Colonic mucosa (tissue), 4 donors: Measurements from ENCODE around the gene CASTOR1. TPM values are rescaled to one million over a fixed set of nuclear protein-coding genes. Genes with fewer than 3 reads are reported as not detected.

Experiments used
- DNase-seq: peaks from one replicate; pipeline ENCODE4 v3.0.0-alpha.2; 2020
- H3K27ac ChIP-seq: fragments of 200-600 bp; one replicate; pipeline ENCODE4 v1.8.0; 2021
- H3K27me3 ChIP-seq: fragments of 200-600 bp; one replicate; pipeline ENCODE4 v1.8.0; 2021
- H3K36me3 ChIP-seq: fragments of 200-600 bp; one replicate; pipeline ENCODE4 v1.8.0; 2021
- H3K4me1 ChIP-seq: fragments of 200-600 bp; one replicate; pipeline ENCODE4 v1.8.0; 2021; ENCODE audit warnings: mild to moderate bottlenecking
- H3K4me3 ChIP-seq: fragments of 200-600 bp; one replicate; pipeline ENCODE4 v1.8.0; 2021
- H3K9ac ChIP-seq, 2 donors: one replicate each; pipeline ENCODE4 v1.7.0; 2013; ENCODE audit warnings: control low read depth in 2 of 2, low read depth in 2 of 2, low read length in 2 of 2
- H3K9me3 ChIP-seq: fragments of 200-600 bp; one replicate; pipeline ENCODE4 v1.8.0; 2021
- CTCF ChIP-seq: fragments of 200-600 bp; IDR thresholded peaks from one replicate; pipeline ENCODE4 v1.8.0; 2022; ENCODE audit warnings: antibody characterized with exemption, mild to moderate bottlenecking
- intact Hi-C: fragments of 100-400 bp; cut with DNase I; formaldehyde crosslinking; loops from one replicate; pipeline ENCODE4 v1.14.1; 2022
- total RNA-seq, 2 donors: library from RNA; stranded (reverse); fragmentation: NEBNext Ultra II Directional in 1 of 2; extraction: Animal tissue kit (Norgen Biotek cat#: 25700) in 1 of 2; gene quantifications; one replicate each; pipeline ENCODE4 v1.2.1, GENCODE V29; 2021
- donor health status: healthy.
- donor health status: DM: no; HTN: no; CAD: no.
- donor health status: DM: no; HTN: no; CAD: no.

Gene CASTOR1
- total RNA-seq, 2 donors from 2014 or later, result 4.5 to 5.0 TPM

DNA sequence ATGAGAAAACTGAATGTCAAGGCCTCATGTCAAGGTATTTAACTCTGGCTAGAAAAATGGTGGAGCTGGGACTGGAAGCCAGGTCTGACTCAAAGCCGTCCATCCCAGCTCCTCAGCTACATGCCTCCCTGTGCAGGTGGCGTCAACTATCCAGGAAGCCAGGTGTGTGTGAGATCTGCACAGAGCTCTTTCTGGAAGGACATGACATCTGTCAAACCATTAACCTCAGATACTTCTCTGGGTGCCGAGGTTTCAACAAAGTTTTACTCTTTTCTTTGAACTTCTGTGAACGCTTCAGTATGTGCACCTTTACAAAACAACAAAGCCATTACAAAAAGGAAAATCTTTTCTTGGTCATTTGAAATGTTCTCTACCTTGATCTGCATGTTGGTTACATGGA is 7.0 kb upstream of the CASTOR1 start:
- Histone ChIP-seq H3K4me1 (no peaks in the 10 kb centered on the region), H3K4me3 (no peak overlapping the region), H3K9me3 (no peaks in the 10 kb centered on the region), H3K9ac (no peak overlapping the region), H3K27ac (no peak overlapping the region), H3K27me3 (no peaks in the 10 kb centered on the region), H3K36me3 (peaks cover 21% of the 10 kb centered on the region)
- intact Hi-C loops, result no loop called here
- DNase-seq, result no peak
- TF ChIP-seq CTCF, result no peak

- Histone ChIP-seq H3K36me3 (peaks cover 21% of the 10 kb centered on the region), H3K27me3 (no peaks in the 10 kb centered on the region), H3K27ac (no peak overlapping the region), H3K4me3 (no peak overlapping the region), H3K9me3 (no peaks in the 10 kb centered on the region), H3K4me1 (peaks cover under 1% of the 10 kb centered on the region), H3K9ac (no peak overlapping the region)
- DNase-seq, result no peak
- TF ChIP-seq CTCF, result no peak
- intact Hi-C loops, result no loop called here
Observed at GRCh38 chr22:30295576-30295975, 6.3 kb upstream of the CASTOR1 start.

GRCh38 chr22:30294830-30295229 is 5.5 kb upstream of the CASTOR1 start:
- Histone ChIP-seq H3K9ac (no peak overlapping the region), H3K4me3 (no peak overlapping the region), H3K4me1 (peaks cover 6% of the 10 kb centered on the region), H3K9me3 (no peaks in the 10 kb centered on the region), H3K27me3 (no peaks in the 10 kb centered on the region), H3K27ac (no peak overlapping the region), H3K36me3 (peaks cover 15% of the 10 kb centered on the region)
- intact Hi-C loops, result no loop called here
- no peak for DNase-seq
- TF ChIP-seq CTCF, result no peak

GRCh38 chr22:30294066-30294465 is 4.8 kb upstream of the CASTOR1 start:
- H3K9ac ChIP-seq, result no peak overlapping the region
- H3K27me3 ChIP-seq, result no peaks in the 10 kb centered on the region
- no peak overlapping the region for H3K4me3 ChIP-seq
- no peak for TF ChIP-seq CTCF
- no peaks in the 10 kb centered on the region for H3K9me3 ChIP-seq
- H3K36me3 ChIP-seq, result peaks cover 8% of the 10 kb centered on the region
- H3K27ac ChIP-seq, result no peak overlapping the region
- peaks cover 6% of the 10 kb centered on the region for H3K4me1 ChIP-seq
- DNase-seq, result no peak
- intact Hi-C loops, result no loop called here

DNA sequence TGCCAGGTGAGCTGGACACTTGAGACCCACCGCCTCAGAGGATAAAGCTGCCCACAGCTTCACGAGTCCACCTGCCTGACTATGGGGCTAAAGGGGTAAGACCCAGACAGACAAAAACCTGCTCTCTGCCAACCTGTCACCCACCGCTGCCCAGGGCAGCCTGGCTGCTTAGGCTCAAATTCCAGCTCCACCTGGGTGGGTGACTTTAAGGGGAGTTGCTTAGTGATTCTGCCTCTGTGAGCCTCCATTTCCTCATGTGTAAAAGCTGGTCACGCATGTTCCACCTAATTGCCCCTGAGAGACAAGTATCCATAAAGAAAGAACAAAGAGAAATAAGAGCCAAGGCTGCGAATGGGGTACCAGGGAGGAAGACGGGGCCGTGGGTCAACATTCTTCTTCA is 3.7 kb upstream of the CASTOR1 start:
- Histone ChIP-seq H3K36me3 (peaks cover 7% of the 10 kb centered on the region), H3K9me3 (no peaks in the 10 kb centered on the region), H3K4me3 (no peak overlapping the region), H3K27me3 (no peaks in the 10 kb centered on the region), H3K4me1 (peaks cover 13% of the 10 kb centered on the region), H3K27ac (no peak overlapping the region), H3K9ac (no peak overlapping the region)
- intact Hi-C loops, result no loop called here
- DNase-seq, result no peak
- TF ChIP-seq CTCF, result no peak
